OCI-LY1 (cell line): ENCODE data around the gene SYT9.

ENCODE experiments used
- H2AFZ ChIP-seq: fragments of 200-600 bp; sonication (generic), shearing (Covaris generic); 2 replicates; pipeline ENCODE4 v1.6.0; 2014; ENCODE audit warnings: antibody characterized with exemption, mild to moderate bottlenecking, low read length
- H3F3A ChIP-seq: fragments of 200-600 bp; sonication (generic), shearing (Covaris generic); 2 replicates; pipeline ENCODE4 v1.6.0; 2014; ENCODE audit warnings: mild to moderate bottlenecking, antibody characterized with exemption, low read length, moderate library complexity; ENCODE audit not compliant: insufficient read depth
- H3K27ac ChIP-seq: fragments of 200-600 bp; sonication (generic); 2 replicates; pipeline ENCODE4 v1.5.1; 2014; ENCODE audit warnings: low read length, mixed run types, mild to moderate bottlenecking, low read depth; ENCODE audit not compliant: poor library complexity, severe bottlenecking
- H3K27me3 ChIP-seq: fragments of 200-600 bp; sonication (generic); 2 replicates; pipeline ENCODE4 v1.6.0; 2014; ENCODE audit warnings: antibody characterized with exemption, mild to moderate bottlenecking, low read length, moderate library complexity; ENCODE audit not compliant: insufficient read depth
- H3K36me3 ChIP-seq: fragments of 200-600 bp; sonication (generic); 2 replicates; pipeline ENCODE4 v1.6.1; 2014; ENCODE audit warnings: mild to moderate bottlenecking, antibody characterized with exemption, low read length, moderate library complexity, mixed read lengths; ENCODE audit not compliant: insufficient read depth
- H3K4me1 ChIP-seq: fragments of 200-600 bp; sonication (generic); 2 replicates; pipeline ENCODE4 v1.5.1; 2014; ENCODE audit warnings: mild to moderate bottlenecking, low read length, moderate library complexity; ENCODE audit not compliant: insufficient read depth, severe bottlenecking
- H3K4me2 ChIP-seq: fragments of 200-600 bp; sonication (generic), shearing (Covaris generic); 2 replicates; pipeline ENCODE4 v1.6.1; 2014; ENCODE audit warnings: low read length
- H3K4me3 ChIP-seq: fragments of 200-600 bp; sonication (generic); 2 replicates; pipeline ENCODE4 v1.5.1; 2014; ENCODE audit warnings: low read length, low read depth, mild to moderate bottlenecking, mixed read lengths; ENCODE audit not compliant: poor library complexity, severe bottlenecking
- H3K79me2 ChIP-seq: fragments of 200-600 bp; shearing (Covaris generic); 2 replicates; pipeline ENCODE4 v1.6.1; 2016; ENCODE audit warnings: mixed run types, low read length, mixed read lengths; ENCODE audit not compliant: insufficient read depth
- H3K9ac ChIP-seq: fragments of 200-600 bp; sonication (generic), shearing (Covaris generic); 2 replicates; pipeline ENCODE4 v1.6.1; 2014; ENCODE audit warnings: mild to moderate bottlenecking, low read length, mixed read lengths
- H3K9me2 ChIP-seq: fragments of 200-600 bp; sonication (generic), shearing (Covaris generic); 2 replicates; pipeline ENCODE4 v1.6.1; 2014; ENCODE audit warnings: low read depth, mild to moderate bottlenecking, low read length, mixed read lengths
- H3K9me3 ChIP-seq: fragments of 200-600 bp; shearing (Covaris generic); 2 replicates; pipeline ENCODE4 v1.6.1; 2014; ENCODE audit warnings: low read length, mixed read lengths
- H4K20me1 ChIP-seq: fragments of 200-600 bp; sonication (generic), shearing (Covaris generic); 2 replicates; pipeline ENCODE4 v1.6.0; 2016; ENCODE audit warnings: mild to moderate bottlenecking, low read length; ENCODE audit not compliant: insufficient read depth
- EZH2 ChIP-seq: fragments of 200-600 bp; sonication (generic), shearing (Covaris generic); IDR thresholded peaks from 2 replicates; pipeline ENCODE4 v1.8.0; 2017; ENCODE audit warnings: borderline replicate concordance, mixed run types, mild to moderate bottlenecking, antibody characterized with exemption, low read length, moderate library complexity, mixed read lengths
- TF ChIP-seq, protein P1 (sequence below): fragments of 200-600 bp; sonication (generic), shearing (Covaris generic); IDR thresholded peaks from 2 replicates; pipeline ENCODE4 v1.5.1; 2017; ENCODE audit warnings: mild to moderate bottlenecking, antibody characterized with exemption, low read length, moderate library complexity, mixed read lengths

The SYT9 gene

DNA sequence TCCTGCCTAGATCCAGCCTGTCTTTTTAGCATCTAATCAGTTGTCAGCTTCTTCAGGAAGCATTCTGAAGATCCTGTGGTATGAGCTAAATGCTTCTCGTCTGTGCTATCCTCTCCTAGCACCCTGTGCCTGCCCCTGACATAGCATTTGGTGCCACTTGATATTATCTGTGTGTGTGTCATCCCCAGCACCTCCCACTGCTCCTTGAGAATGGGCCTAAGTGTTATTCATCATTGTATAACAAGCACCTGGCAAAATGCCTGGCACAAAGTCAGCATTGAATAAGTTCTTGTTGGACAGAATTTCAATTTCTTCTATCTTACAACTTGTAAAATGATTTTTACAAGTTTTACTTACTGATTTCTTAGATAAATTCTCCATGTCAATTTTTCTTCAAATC lies 205.5 kb downstream of the SYT9 start:
- Histone ChIP-seq H3K79me2 (no peaks in the 10 kb centered on the region), H3K36me3 (no peaks in the 10 kb centered on the region), H4K20me1 (no peaks in the 10 kb centered on the region), H3K27ac (no peak overlapping the region), H3F3A (no peaks in the 10 kb centered on the region), H3K27me3 (no peaks in the 10 kb centered on the region), H3K9me2 (no peaks in the 10 kb centered on the region), H3K4me3 (no peak overlapping the region), H2AFZ (no peak overlapping the region), H3K4me1 (no peaks in the 10 kb centered on the region), H3K9ac (no peak overlapping the region), H3K4me2 (no peak overlapping the region), H3K9me3 (no peaks in the 10 kb centered on the region)
- TF ChIP-seq, protein P1, sequence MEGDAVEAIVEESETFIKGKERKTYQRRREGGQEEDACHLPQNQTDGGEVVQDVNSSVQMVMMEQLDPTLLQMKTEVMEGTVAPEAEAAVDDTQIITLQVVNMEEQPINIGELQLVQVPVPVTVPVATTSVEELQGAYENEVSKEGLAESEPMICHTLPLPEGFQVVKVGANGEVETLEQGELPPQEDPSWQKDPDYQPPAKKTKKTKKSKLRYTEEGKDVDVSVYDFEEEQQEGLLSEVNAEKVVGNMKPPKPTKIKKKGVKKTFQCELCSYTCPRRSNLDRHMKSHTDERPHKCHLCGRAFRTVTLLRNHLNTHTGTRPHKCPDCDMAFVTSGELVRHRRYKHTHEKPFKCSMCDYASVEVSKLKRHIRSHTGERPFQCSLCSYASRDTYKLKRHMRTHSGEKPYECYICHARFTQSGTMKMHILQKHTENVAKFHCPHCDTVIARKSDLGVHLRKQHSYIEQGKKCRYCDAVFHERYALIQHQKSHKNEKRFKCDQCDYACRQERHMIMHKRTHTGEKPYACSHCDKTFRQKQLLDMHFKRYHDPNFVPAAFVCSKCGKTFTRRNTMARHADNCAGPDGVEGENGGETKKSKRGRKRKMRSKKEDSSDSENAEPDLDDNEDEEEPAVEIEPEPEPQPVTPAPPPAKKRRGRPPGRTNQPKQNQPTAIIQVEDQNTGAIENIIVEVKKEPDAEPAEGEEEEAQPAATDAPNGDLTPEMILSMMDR, result no peak
- no peak for TF ChIP-seq EZH2

DNA sequence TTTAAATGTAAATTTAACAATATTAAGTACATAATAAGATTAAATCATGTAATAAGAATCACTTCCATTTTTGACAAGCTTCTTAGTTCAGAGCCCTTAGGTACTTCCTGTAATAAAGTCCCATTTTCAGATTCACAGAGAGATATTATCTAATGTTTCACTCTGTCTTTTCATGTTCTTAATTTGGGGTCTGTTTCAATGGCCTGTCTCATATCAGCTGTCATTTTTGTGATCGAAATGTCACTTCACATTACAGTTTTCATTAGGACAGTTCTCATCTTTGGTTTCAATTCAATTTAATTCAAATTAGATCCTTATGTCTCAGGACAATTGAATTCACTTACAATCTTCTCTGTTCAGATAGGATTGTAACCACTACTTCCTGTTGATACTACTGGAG lies 211.0 kb downstream of the SYT9 start:
- no peaks in the 10 kb centered on the region for H3K79me2 ChIP-seq
- no peak overlapping the region for H2AFZ ChIP-seq
- H3K27me3 ChIP-seq, result no peaks in the 10 kb centered on the region
- no peaks in the 10 kb centered on the region for H4K20me1 ChIP-seq
- H3K9me2 ChIP-seq, result no peaks in the 10 kb centered on the region
- H3K4me3 ChIP-seq, result no peak overlapping the region
- H3K9ac ChIP-seq, result no peak overlapping the region
- H3K4me2 ChIP-seq, result no peak overlapping the region
- H3K27ac ChIP-seq, result no peak overlapping the region
- no peaks in the 10 kb centered on the region for H3F3A ChIP-seq
- H3K4me1 ChIP-seq, result no peaks in the 10 kb centered on the region
- no peaks in the 10 kb centered on the region for H3K9me3 ChIP-seq
- TF ChIP-seq EZH2, result no peak
- TF ChIP-seq, protein P1, result no peak
- H3K36me3 ChIP-seq, result no peaks in the 10 kb centered on the region

DNA sequence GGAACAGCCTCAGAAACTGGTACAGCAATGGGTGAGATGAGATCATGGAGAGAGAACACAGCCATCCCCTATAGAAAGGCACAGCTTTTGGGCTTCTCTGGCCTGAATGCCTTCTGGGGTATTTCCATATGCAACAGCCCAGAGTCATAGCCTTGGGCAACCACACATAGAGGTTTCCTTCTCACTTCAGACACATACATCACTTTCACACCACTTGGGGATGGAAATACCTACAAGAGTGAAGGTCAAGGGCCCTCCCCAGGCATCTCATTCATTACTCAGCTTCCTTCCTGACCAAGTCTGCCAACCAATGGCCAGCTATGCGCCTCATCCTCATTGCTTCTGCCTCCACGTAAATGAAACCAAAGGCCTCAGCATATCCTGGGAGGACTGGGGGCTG lies 215.9 kb downstream of the SYT9 start:
- H3K79me2 ChIP-seq, result no peaks in the 10 kb centered on the region
- no peaks in the 10 kb centered on the region for H3K4me1 ChIP-seq
- H3K9me3 ChIP-seq, result no peaks in the 10 kb centered on the region
- H3K27me3 ChIP-seq, result 0 out of 2 replicates have a peak, but pooled peaks cover 4% of the 10 kb centered on the region
- no peak overlapping the region for H3K4me3 ChIP-seq
- no peak overlapping the region for H2AFZ ChIP-seq
- H4K20me1 ChIP-seq, result no peaks in the 10 kb centered on the region
- no peak overlapping the region for H3K27ac ChIP-seq
- no peak overlapping the region for H3K4me2 ChIP-seq
- TF ChIP-seq EZH2, result no peak
- TF ChIP-seq, protein P1, result no peak
- no peaks in the 10 kb centered on the region for H3K9me2 ChIP-seq
- no peaks in the 10 kb centered on the region for H3K36me3 ChIP-seq
- no peak overlapping the region for H3K9ac ChIP-seq
- no peaks in the 10 kb centered on the region for H3F3A ChIP-seq
